Stimulated activated CD4-positive, alpha-beta T cell treated with anti-CD3 and anti-CD28 coated beads, Interleukin-15, amount 100 ng/mL, for 1 hour (primary cell): ENCODE results near the gene ALDH1A1.

ENCODE experiments used
- DNase-seq, 2 donors: peaks; one replicate each; pipeline ENCODE4 v3.0.0-alpha.2; 2020; ENCODE audit warnings: low read depth in 1 of 2, low spot score in 1 of 2

The ALDH1A1 gene

GRCh38 chr9:72857624-72857996 lies 95.2 kb downstream of the ALDH1A1 start:
- no peak for DNase-seq

GRCh38 chr9:72856972-72857623 lies 95.8 kb downstream of the ALDH1A1 start:
- no peak for DNase-seq

GRCh38 chr9:72855890-72856523 lies 96.8 kb downstream of the ALDH1A1 start:
- no peak for DNase-seq

- DNase-seq = no peak
Measured at GRCh38 chr9:72855321-72855720, 97.5 kb downstream of the ALDH1A1 start.
